PC-3 (cell line): ENCODE data around the gene TBC1D14.

ENCODE experiments used
- EZH2 ChIP-seq: fragments of 300-600 bp; sonication (generic); IDR thresholded peaks from one replicate; pipeline ENCODE4 v1.6.1; 2017; ENCODE audit warnings: antibody characterized with exemption, mild to moderate bottlenecking, low read length; ENCODE audit not compliant: unreplicated experiment
- EZH2phosphoT487 ChIP-seq: fragments of 300-600 bp; sonication (generic); IDR thresholded peaks from 2 replicates; pipeline ENCODE4 v1.6.1; 2018; ENCODE audit warnings: mild to moderate bottlenecking, antibody characterized with exemption, low read length, borderline replicate concordance
- TF ChIP-seq, protein P1 (sequence below): fragments of 300-600 bp; sonication (generic); conservative IDR thresholded peaks from 2 replicates; pipeline ENCODE4 v1.5.1; 2017; ENCODE audit warnings: antibody characterized with exemption, low read depth, mild to moderate bottlenecking, low read length

DNA sequence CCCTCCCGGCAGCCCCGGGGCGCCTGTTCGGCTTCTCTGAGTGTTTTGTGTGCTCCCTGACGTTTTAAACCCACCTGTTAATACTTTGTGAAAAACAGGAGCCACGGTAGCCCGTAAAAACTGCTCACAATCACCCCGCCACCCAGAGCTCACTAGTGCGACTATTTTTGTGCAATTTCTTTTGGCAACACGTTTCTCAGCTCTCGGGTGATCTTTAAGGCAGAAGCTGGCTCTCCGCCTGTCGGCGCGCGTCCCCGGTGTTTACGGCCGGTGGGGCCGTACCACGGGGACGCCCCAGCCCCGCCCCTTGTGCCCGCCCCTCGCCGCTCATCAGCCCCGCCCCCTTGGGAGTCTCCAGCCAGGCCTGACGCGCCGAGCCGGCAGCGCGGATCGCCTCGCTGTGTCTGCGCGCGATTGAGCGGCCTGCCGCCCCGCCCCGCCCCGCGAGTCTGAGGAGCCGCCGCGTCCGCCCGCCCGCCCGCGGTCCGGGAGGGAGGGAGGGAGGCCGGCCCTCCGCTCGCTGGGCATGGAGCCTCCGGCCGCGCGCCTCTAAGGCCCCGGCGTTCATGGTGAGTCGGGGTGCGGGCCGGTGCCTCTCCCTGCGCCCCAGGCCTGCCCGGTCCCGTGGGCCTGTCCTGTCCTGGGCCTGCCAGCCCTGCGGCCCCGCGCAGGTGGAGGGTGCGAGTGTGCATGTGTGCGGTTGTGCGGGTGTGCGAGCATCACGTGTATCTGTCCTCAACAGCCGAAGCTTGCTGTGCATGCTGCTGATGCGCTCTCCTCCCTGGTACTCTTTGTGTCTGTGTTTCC is 77.4 kb downstream of the TBC1D14 start:
- TF ChIP-seq, protein P1, sequence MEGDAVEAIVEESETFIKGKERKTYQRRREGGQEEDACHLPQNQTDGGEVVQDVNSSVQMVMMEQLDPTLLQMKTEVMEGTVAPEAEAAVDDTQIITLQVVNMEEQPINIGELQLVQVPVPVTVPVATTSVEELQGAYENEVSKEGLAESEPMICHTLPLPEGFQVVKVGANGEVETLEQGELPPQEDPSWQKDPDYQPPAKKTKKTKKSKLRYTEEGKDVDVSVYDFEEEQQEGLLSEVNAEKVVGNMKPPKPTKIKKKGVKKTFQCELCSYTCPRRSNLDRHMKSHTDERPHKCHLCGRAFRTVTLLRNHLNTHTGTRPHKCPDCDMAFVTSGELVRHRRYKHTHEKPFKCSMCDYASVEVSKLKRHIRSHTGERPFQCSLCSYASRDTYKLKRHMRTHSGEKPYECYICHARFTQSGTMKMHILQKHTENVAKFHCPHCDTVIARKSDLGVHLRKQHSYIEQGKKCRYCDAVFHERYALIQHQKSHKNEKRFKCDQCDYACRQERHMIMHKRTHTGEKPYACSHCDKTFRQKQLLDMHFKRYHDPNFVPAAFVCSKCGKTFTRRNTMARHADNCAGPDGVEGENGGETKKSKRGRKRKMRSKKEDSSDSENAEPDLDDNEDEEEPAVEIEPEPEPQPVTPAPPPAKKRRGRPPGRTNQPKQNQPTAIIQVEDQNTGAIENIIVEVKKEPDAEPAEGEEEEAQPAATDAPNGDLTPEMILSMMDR: no peak
- TF ChIP-seq EZH2phosphoT487: no peak
- TF ChIP-seq EZH2: no peak
